SK-N-SH (cell line): ENCODE data around the gene PRICKLE2. TPM values are rescaled to one million over a fixed set of nuclear protein-coding genes. Genes with fewer than 3 reads are reported as not detected.
A peak's percentile ranks its signal among the peaks of the same experiment; 100 is the strongest.

Experiments used
- CTCF ChIA-PET: fragments of 300-600, 350-600 bp; formaldehyde crosslinking; extraction: SDS; loops from one replicate; lab custom pipeline; 2021; lab: Yijun Ruan, JAX
- POLR2A ChIA-PET: fragments of 350-600 bp; sonication (Branson Sonifier 250); formaldehyde crosslinking; extraction: SDS; loops from one replicate; lab custom pipeline; 2020; ENCODE audit warnings: antibody characterized with exemption, inconsistent platforms; lab: Yijun Ruan, JAX
- DNase-seq: peaks from one replicate; pipeline ENCODE4 v3.0.0; 2012
- H2AFZ ChIP-seq: fragments of 200-600 bp; sonication (generic); 2 replicates; pipeline ENCODE4 v1.8.1; 2016; ENCODE audit warnings: antibody characterized with exemption, mild to moderate bottlenecking, low read depth
- H3F3A ChIP-seq: fragments of 200-600 bp; sonication (generic); replicated peaks from 2 replicates; pipeline ENCODE3; 2016; ENCODE audit warnings: antibody characterized with exemption, mild to moderate bottlenecking; ENCODE audit not compliant: insufficient read depth
- H3K27ac ChIP-seq, 2 experiments: fragments of 200-500 bp in 1 of 2; fragments of 200-600 bp in 1 of 2; sonication (Bioruptor generic) in 1 of 2; sonication (generic), shearing (Covaris generic) in 1 of 2; 2 replicates each; pipeline versions ENCODE4 v1.5.1 to v1.6.1; 2014 to 2016; ENCODE audit warnings: low read depth in 2 of 2, inconsistent platforms in 1 of 2, low read length in 1 of 2, mild to moderate bottlenecking in 1 of 2, mixed read lengths in 1 of 2
- H3K27me3 ChIP-seq: fragments of 200-600 bp; sonication (generic), shearing (Covaris generic); 2 replicates; pipeline ENCODE4 v1.6.1; 2016; ENCODE audit warnings: mixed run types; ENCODE audit not compliant: insufficient read depth
- H3K36me3 ChIP-seq, 2 experiments: fragments of 200-500 bp in 1 of 2; fragments of 200-600 bp in 1 of 2; sonication (Bioruptor generic) in 1 of 2; sonication (generic) in 1 of 2; replicated peaks in 1 of 2; 2 replicates each; pipeline versions ENCODE3 to v1.5.1; 2014 to 2016; ENCODE audit warnings: low read length in 1 of 2, mild to moderate bottlenecking in 1 of 2; ENCODE audit not compliant: insufficient read depth in 2 of 2, control insufficient read depth in 1 of 2
- H3K4me1 ChIP-seq, 2 experiments: fragments of 200-500 bp in 1 of 2; fragments of 200-600 bp in 1 of 2; sonication (Bioruptor generic) in 1 of 2; sonication (generic), shearing (Covaris generic) in 1 of 2; 2 replicates each; pipeline versions ENCODE4 v1.5.1 to v1.6.1; 2014 to 2016; ENCODE audit warnings: low read depth in 1 of 2, low read length in 1 of 2, mixed run types in 1 of 2; ENCODE audit not compliant: insufficient read depth in 2 of 2, control insufficient read depth in 1 of 2
- H3K4me2 ChIP-seq: fragments of 200-600 bp; sonication (generic), shearing (Covaris generic); 2 replicates; pipeline ENCODE4 v1.6.1; 2017; ENCODE audit warnings: mixed run types
- H3K4me3 ChIP-seq, 2 experiments: fragments of 200-500 bp in 1 of 2; fragments of 200-600 bp in 1 of 2; sonication (Bioruptor generic) in 1 of 2; sonication (generic), shearing (Covaris generic) in 1 of 2; 2 replicates each; pipeline versions ENCODE4 v1.5.1 to v1.8.1; 2014 to 2016; ENCODE audit warnings: low read depth in 2 of 2, inconsistent platforms in 1 of 2, low read length in 1 of 2, mild to moderate bottlenecking in 1 of 2, mixed read lengths in 1 of 2, moderate library complexity in 1 of 2
- H3K79me2 ChIP-seq: fragments of 200-600 bp; sonication (generic); 2 replicates; pipeline ENCODE4 v1.8.1; 2017; ENCODE audit warnings: mild to moderate bottlenecking; ENCODE audit not compliant: insufficient read depth
- H3K9ac ChIP-seq: fragments of 200-600 bp; sonication (generic); 2 replicates; pipeline ENCODE4 v1.6.1; 2017; ENCODE audit warnings: mixed run types
- H3K9me2 ChIP-seq: fragments of 200-600 bp; sonication (generic); 2 replicates; pipeline ENCODE4 v1.6.1; 2017; ENCODE audit warnings: mixed run types
- H3K9me3 ChIP-seq: fragments of 200-600 bp; sonication (generic); 2 replicates; pipeline ENCODE4 v1.6.1; 2017; ENCODE audit warnings: mixed run types, mild to moderate bottlenecking, moderate library complexity
- H4K20me1 ChIP-seq: fragments of 200-600 bp; sonication (generic); 2 replicates; pipeline ENCODE4 v1.6.1; 2017; ENCODE audit warnings: mild to moderate bottlenecking, mixed run types; ENCODE audit not compliant: insufficient read depth
- CHD2 ChIP-seq: fragments of 150-350 bp; IDR thresholded peaks from 2 replicates; pipeline ENCODE4 v1.6.1; 2018; ENCODE audit warnings: low read length; ENCODE audit not compliant: partially characterized antibody
- CTCF ChIP-seq: fragments of 200-600 bp; sonication (generic); IDR thresholded peaks from 2 replicates; pipeline ENCODE4 v1.6.1; 2017; ENCODE audit warnings: antibody characterized with exemption, mild to moderate bottlenecking, moderate library complexity
- FOSL2 ChIP-seq: IDR thresholded peaks from 2 replicates; pipeline ENCODE4 v1.4.0; 2012; ENCODE audit warnings: low read depth, mild to moderate bottlenecking, moderate library complexity, borderline replicate concordance
- FOXM1 ChIP-seq: IDR thresholded peaks from 2 replicates; pipeline ENCODE4 v1.4.0; 2012; ENCODE audit warnings: low read depth, mild to moderate bottlenecking
- GABPA ChIP-seq: IDR thresholded peaks from 2 replicates; pipeline ENCODE4 v1.4.0; 2012; ENCODE audit warnings: low read depth, mild to moderate bottlenecking
- GATA2 ChIP-seq: sonication (generic); formaldehyde crosslinking; IDR thresholded peaks from 2 replicates; pipeline ENCODE4 v1.5.0; 2020; ENCODE audit warnings: mild to moderate bottlenecking, missing genetic modification reagents
- MAX ChIP-seq: IDR thresholded peaks from 2 replicates; pipeline ENCODE4 v1.4.0; 2012; ENCODE audit warnings: low read depth
- NFIC ChIP-seq: IDR thresholded peaks from 2 replicates; pipeline ENCODE4 v1.4.0; 2012; ENCODE audit warnings: borderline replicate concordance
- NRF1 ChIP-seq: IDR thresholded peaks from 2 replicates; pipeline ENCODE4 v1.6.1; 2012; ENCODE audit warnings: low read depth, mild to moderate bottlenecking, low read length
- POLR2AphosphoS5 ChIP-seq: IDR thresholded peaks from 2 replicates; pipeline ENCODE4 v1.6.1; 2012; ENCODE audit warnings: low read depth, low read length
- RCOR1 ChIP-seq: fragments of 150-350 bp; IDR thresholded peaks from 2 replicates; pipeline ENCODE4 v1.6.1; 2017; ENCODE audit warnings: antibody characterized with exemption, low read length
- REST ChIP-seq: IDR thresholded peaks from 2 replicates; pipeline ENCODE4 v1.6.1; 2012; ENCODE audit warnings: mild to moderate bottlenecking, low read depth, low read length, moderate library complexity
- RXRA ChIP-seq: IDR thresholded peaks from 2 replicates; pipeline ENCODE4 v1.4.0; 2012; ENCODE audit warnings: low read depth, mild to moderate bottlenecking, borderline replicate concordance
- SIN3A ChIP-seq: IDR thresholded peaks from 2 replicates; pipeline ENCODE4 v1.6.1; 2012; ENCODE audit warnings: low read depth, mild to moderate bottlenecking, low read length, moderate library complexity, borderline replicate concordance
- SMC3 ChIP-seq: IDR thresholded peaks from 2 replicates; pipeline ENCODE4 v1.6.1; 2012; ENCODE audit warnings: low read depth, low read length, improper control_type of control experiment
- TAF1 ChIP-seq: IDR thresholded peaks from 2 replicates; pipeline ENCODE4 v1.6.1; 2012; ENCODE audit warnings: low read depth, mild to moderate bottlenecking, low read length, moderate library complexity, borderline replicate concordance
- TCF12 ChIP-seq: IDR thresholded peaks from 2 replicates; pipeline ENCODE4 v1.4.0; 2012
- TEAD4 ChIP-seq: IDR thresholded peaks from 2 replicates; pipeline ENCODE4 v1.4.0; 2012; ENCODE audit warnings: mild to moderate bottlenecking, borderline replicate concordance; ENCODE audit not compliant: insufficient read depth
- USF1 ChIP-seq: IDR thresholded peaks from 2 replicates; pipeline ENCODE4 v1.4.0; 2012; ENCODE audit warnings: low read depth, borderline replicate concordance
- USF2 ChIP-seq: fragments of 150-350 bp; IDR thresholded peaks from 2 replicates; pipeline ENCODE4 v1.6.1; 2017; ENCODE audit warnings: antibody characterized with exemption, low read length, low read depth, borderline replicate concordance
- YY1 ChIP-seq: IDR thresholded peaks from 2 replicates; pipeline ENCODE4 v1.4.0; 2012; ENCODE audit warnings: low read depth, mild to moderate bottlenecking
- ZBTB33 ChIP-seq: IDR thresholded peaks from 2 replicates; pipeline ENCODE4 v1.4.0; 2012; ENCODE audit warnings: low read depth, borderline replicate concordance
- WGBS: methylation state at CpG from one replicate; pipeline ENCODE4 v1.1.6; 2017; ENCODE audit warnings: low lambda C conversion rate; 5-methylcytosine and 5-hydroxymethylcytosine counted together
- polyA plus RNA-seq, 3 experiments: library from polyadenylated mRNA; depleted of rRNA; stranded (reverse); fragments of >200 nt; gene quantifications; 2 replicates each; pipeline ENCODE4 v1.2.3, GENCODE V29; 2012

The PRICKLE2 gene
- polyA plus RNA-seq, 1 of the 3 experiments (the other 2 are of a cell fraction), result 0.67 TPM

GRCh38 chr3:64143409-64144130, 81.7 kb downstream of the PRICKLE2 start:
- Histone ChIP-seq H3F3A (no peaks in the 10 kb centered on the region), H3K9me3 (no peaks in the 10 kb centered on the region), H4K20me1 (no peaks in the 10 kb centered on the region), H3K4me1 (peaks cover 10% of the 10 kb centered on the region in 2 experiments; a peak in 3 of 4 replicates), H3K36me3 (no peaks in the 10 kb centered on the region), H3K9me2 (no peaks in the 10 kb centered on the region), H3K4me3 (no peak overlapping the region), H2AFZ (no peak overlapping the region), H3K27me3 (no peaks in the 10 kb centered on the region), H3K27ac (peak overlapping the region in 1 of 2 experiments; percentile 53; a peak in 1 of 4 replicates), H3K9ac (no peak overlapping the region), H3K4me2 (no peak overlapping the region), H3K79me2 (no peaks in the 10 kb centered on the region)
- CTCF ChIA-PET, result interaction anchor here (1.3 to 1.6 kb wide), 3 partner anchors 10 to 112 kb away, joined by 3 to 4 read pairs (median 3); no protein-coding TSS in a partner anchor
- DNase-seq, result no peak
- WGBS, result 64% methylated on average over 5 of the region's 5 CpGs
- POLR2A ChIA-PET, result no interaction called here
- TF ChIP-seq USF2 (no peak), TAF1 (no peak), SMC3 (no peak), FOSL2 (peak; percentile 67), GATA2 (no peak), REST (no peak), USF1 (no peak), RXRA (no peak), YY1 (no peak), FOXM1 (no peak), SIN3A (no peak), GABPA (no peak), CHD2 (no peak), MAX (no peak), TEAD4 (no peak), POLR2AphosphoS5 (peak; percentile 22; the same call in 1 of the 2 replicates), NFIC (peak; percentile 77), RCOR1 (no peak), TCF12 (peak; percentile 62; the same call in 1 of the 2 replicates), CTCF (no peak), ZBTB33 (no peak), NRF1 (no peak)
